HG03378 (cell line): ENCODE results near the gene ASPM.
"Not testable (repeated sequence)": the region's sequence is repeated elsewhere in the genome, so short reads cannot be mapped to it uniquely, and the experiment has no call there.

Source experiments
- ATAC-seq: cut with Tn5 transposase; IDR thresholded peaks from one replicate; pipeline ENCODE4 v1.9.1; 2021; ENCODE audit warnings: mild to moderate bottlenecking, moderate library complexity; ENCODE audit not compliant: unreplicated experiment

ASPM gene

GRCh38 chr1:197144570-197145325, 1.7 kb downstream of the ASPM start:
- no peak for ATAC-seq

GRCh38 chr1:197143276-197143675, 3.2 kb downstream of the ASPM start:
- ATAC-seq: no peak

GRCh38 chr1:197141575-197141974, 4.9 kb downstream of the ASPM start:
- no peak for ATAC-seq

GRCh38 chr1:197140121-197140520, 6.3 kb downstream of the ASPM start:
- ATAC-seq: no peak

- no peak for ATAC-seq
These were observed 7.3 kb downstream of the ASPM start for GRCh38 chr1:197139169-197139568.

GRCh38 chr1:197137322-197137721, 9.1 kb downstream of the ASPM start:
- no peak for ATAC-seq

- ATAC-seq: no peak
These were observed 15.7 kb downstream of the ASPM start for GRCh38 chr1:197130677-197131304.

GRCh38 chr1:197129698-197130097, 16.8 kb downstream of the ASPM start:
- no peak for ATAC-seq

GRCh38 chr1:197127246-197127912, 19.1 kb downstream of the ASPM start:
- ATAC-seq: no peak

GRCh38 chr1:197126691-197127090, 19.8 kb downstream of the ASPM start:
- ATAC-seq: no peak

GRCh38 chr1:197124376-197124775, 22.1 kb downstream of the ASPM start:
- ATAC-seq: no peak

GRCh38 chr1:197116156-197116555, 30.3 kb downstream of the ASPM start:
- no peak for ATAC-seq

- ATAC-seq: no peak
These were observed 39.6 kb downstream of the ASPM start for GRCh38 chr1:197106869-197107268.

GRCh38 chr1:197103300-197103699, 43.2 kb downstream of the ASPM start:
- no peak for ATAC-seq

GRCh38 chr1:197101978-197102377, 44.5 kb downstream of the ASPM start:
- ATAC-seq: no peak

- no peak for ATAC-seq
These were observed 45.8 kb downstream of the ASPM start for GRCh38 chr1:197100677-197101076.

GRCh38 chr1:197099444-197099843, 47.0 kb downstream of the ASPM start:
- no peak for ATAC-seq

- ATAC-seq: not testable (repeated sequence)
These were observed 49.5 kb downstream of the ASPM start for GRCh38 chr1:197096971-197097370.

- peak; percentile 56 for ATAC-seq
These were observed 50.3 kb downstream of the ASPM start for GRCh38 chr1:197096137-197096536.

GRCh38 chr1:197093226-197093885, 53.1 kb downstream of the ASPM start:
- ATAC-seq: no peak

- ATAC-seq: no peak
These were observed 53.9 kb downstream of the ASPM start for GRCh38 chr1:197092491-197093023.
